NCI-H146 treated with DMSO at 0.1 percent for 48 hours (cell line): ENCODE results near the gene ADGRG2.
A peak's percentile ranks its signal among the peaks of the same experiment; 100 is the strongest.
"Not testable (repeated sequence)": the region's sequence is repeated elsewhere in the genome, so short reads cannot be mapped to it uniquely, and the experiment has no call there.

Source experiments
- DNase-seq: peaks from one replicate; lab custom pipeline; 2025; ENCODE audit not compliant: unreplicated experiment; lab: John Stamatoyannopoulos, UW

The ADGRG2 gene

DNA sequence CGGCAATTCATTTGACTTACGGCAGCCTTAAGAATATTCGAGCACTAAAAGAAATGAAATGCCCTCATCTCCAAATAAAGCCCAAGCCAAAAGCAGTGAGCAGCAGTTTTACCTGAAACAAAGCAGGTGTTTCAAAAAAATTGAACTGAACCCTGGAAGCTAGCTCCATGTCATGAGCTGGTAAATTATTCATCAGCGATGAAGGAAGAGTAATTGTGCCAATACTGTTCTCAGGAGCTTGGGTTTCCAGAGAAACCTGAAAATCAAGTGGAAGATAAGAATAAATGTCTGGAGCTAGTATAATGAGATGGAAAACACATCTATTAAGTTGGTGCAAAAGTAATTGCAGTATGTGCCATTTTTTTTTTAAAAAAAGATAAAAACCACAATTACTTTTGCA lies 114.4 kb downstream of the ADGRG2 start:
- no peak for DNase-seq

DNA sequence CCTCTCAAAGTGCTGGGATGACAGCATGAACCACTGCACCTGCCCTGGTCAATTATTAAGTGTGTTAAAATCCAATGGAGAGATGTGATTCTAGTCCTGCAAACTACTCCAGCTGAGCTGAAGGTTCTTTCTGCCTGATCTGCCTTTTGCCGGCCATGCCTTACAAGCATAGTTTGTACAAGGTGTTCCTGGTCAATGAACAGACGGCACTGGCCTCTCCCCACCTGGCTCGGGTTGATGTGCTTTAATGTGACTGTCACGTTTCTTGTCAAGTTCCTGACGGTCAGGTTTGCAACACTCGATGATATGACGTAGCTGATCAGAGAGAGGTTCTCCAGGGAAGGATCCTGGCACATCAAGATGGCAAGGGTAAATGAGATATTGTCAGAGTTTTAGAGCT lies 115.3 kb downstream of the ADGRG2 start:
- no peak for DNase-seq

DNA sequence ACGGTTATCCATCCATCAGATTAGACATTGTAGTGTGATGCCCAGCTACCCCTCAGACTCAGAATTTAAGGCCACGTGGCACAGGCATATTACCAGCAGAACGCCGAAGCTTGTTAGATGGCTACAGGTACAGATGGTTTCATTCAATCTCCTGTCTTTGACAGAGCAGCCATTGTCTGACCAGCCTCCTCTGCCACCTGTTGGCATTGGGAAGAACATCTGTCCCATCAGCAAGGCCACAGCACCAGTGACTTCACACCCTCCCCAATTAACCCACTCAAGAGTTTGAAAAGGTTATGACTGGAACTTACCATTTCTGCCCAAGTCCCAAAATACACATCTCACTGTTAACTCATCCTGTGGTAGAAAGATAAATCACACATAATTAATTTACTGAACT lies 116.4 kb downstream of the ADGRG2 start:
- DNase-seq: no peak

DNA sequence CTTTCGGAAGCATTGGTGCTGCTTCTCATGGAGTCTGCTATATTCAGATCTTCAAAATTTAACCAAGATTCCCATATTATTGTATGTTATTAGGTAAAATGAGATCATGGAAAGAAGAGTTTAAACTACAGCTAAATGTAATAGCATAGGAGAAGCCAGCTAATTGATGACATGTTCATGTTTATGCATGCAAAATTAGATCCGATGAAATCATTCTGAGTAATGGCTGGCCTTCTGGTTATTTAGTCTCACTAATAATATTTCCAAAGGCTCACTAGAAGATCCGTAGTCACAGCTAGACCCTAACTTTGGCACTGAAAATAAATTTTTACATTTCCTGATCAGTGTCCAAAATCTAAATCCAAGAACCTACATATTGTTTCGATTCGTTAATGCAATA lies 118.5 kb downstream of the ADGRG2 start:
- no peak for DNase-seq

DNA sequence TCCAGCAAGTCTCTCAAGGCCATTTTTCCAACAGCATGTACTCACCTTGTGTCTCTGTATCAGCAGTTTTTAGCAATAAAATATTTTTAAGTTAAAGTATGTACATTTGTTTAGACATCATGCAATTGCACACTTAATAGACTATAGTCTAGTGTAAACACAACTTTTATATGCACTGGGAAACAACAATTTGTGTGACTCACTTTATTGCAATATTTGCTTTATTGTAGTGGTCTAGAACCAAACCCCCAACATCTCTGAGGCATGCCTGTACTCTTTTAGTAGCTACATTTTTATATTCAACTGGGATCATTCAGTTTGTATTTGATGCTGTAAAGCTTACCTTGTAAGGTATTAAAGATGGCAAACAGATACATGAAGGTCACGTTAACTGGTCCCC lies 123.6 kb downstream of the ADGRG2 start:
- DNase-seq: no peak

DNA sequence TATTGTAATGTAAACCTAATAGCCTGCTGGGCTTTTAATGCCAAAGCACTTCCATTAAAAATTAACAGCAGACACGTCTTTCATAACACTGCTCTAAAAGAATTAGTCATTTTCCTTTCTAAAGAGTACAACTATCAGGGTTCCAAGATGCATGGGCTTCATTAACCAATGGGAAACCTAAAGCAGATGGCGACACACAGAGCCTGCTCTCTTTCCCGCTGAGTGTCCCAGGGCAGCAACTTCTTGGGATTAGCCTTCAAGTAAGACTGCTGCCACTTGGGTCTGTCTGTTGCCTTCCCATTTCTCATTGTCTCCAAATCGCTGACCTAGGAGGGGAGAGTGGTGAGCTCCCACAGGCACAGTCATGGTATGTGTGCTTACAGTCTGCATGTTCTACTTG lies 124.4 kb downstream of the ADGRG2 start:
- no peak for DNase-seq

DNA sequence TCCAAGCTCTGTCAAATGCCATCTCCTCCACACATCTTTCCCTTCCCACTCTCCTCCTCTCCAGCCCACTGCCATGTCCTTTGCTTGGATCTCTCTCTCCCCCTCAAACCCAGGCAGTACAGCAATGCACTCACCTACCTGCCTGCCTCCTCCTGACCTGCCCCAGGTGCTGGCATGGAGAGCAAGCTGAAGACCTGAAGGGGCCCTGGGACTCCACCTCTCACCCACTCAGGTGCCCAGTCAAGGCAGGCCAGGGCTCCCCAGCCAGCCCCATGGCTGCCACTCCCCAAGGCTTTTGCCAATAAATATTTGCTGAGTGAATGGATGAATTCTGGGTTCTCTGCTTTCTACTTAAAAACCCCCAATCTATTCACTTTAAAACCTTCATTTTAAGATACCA lies 125.7 kb downstream of the ADGRG2 start:
- DNase-seq: no peak

DNA sequence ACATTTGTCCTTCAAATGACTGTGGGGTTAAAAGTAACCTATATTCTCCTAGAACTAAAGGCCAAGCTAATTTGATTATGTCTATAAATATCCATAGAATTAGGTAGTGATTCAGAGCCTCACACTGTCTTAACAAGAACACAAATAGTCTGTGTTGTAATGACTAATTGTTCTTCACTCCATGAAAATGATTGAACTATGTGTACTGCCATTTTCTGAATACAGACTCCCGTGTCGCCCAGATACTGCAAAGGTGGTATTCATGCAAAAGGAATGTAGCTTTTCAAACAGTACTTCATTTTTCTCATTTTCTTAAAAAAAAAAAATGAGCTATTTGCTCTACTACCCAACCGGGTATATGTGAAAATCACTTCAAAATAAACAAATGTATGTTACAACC lies 127.0 kb downstream of the ADGRG2 start:
- DNase-seq: no peak

DNA sequence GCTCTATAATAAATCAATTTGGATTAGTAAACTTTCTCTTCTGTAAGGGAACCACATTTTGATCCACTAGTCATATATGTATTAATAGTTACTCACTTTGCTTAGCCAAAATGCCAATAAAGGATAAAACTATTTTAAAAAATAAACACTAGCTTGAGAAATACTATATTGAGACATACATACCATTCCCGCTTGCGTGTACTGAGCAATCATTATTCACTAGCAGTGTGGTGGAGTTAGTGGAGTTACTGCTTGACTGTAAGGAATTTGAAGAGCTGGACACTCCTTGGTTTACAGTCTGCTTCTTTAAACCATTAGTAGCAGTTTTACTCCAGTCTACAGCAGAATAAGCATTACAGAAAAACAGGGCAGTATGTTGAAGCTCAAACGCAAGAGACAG lies 127.6 kb downstream of the ADGRG2 start:
- DNase-seq: no peak

DNA sequence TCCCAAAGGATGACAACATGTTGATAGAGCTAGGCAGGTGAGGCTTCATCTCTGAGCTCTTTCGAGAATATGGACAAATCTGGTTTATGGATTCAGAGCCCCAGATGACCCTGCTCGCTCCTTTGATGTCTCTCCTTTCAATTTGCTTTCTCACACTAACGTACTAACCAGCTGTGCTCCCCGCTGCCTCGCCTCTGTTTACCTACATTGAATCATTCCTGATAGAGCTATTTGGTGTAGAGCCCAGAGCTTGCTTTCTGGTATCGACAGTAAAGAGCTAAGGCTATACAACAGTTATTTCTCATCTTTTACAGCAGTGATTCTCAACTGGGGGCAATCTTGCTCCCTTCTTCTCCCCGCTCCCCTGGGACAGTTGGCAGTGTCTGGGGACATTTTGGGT lies 129.4 kb downstream of the ADGRG2 start:
- no peak for DNase-seq

DNA sequence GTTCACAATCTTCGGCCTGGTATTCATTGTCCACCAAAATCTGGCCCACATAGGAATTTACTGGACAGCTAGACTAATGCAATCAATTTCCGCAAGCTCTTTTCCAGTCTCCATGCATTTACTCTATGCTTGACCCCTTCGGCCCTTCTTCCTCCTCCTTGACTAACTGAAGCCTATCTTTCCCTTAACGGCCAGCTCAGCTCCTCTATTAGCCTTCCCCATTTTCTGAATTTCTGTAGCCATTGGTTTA lies 137.2 kb downstream of the ADGRG2 start:
- DNase-seq: no peak

DNA sequence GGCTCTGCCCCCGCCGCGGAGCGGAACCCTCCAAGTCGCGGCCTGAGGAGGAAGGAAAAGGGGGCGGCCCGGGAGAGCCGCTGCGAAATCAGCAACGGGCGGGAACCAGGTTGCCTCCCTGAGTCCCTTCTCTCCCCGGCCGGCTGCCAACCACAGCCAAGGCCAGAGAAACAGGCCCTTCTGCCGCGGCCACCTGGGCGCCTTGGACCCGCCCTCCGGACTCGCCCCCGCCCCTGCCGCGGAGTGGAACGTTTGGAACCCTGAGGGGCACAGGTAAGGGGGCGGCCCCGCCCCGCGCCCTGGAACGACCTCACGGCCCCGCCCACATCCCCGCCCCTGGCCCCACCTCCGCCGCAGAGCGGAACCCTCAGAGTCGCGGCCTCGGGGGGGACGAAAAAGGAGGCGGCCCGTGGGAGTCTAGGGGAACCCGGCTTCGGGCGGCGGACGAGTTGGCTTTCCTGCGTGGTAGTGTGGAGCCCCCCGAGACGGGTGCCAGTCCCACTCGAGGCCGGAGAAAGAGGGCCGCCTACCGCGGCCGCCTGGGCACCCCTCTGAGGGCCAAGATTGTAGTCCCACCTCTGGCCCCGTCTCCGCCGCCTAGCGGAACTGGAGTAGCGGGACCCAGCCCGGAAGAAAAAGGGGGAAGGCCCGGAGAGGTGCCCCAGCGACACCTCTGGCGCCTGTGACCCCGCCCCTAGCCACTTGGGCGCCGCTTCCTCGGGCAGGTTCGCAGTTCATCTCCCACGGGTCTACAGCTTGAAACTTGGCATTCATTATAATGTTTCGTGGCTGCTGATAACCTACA lies 137.7 kb downstream of the ADGRG2 start:
- DNase-seq: peak; percentile 58

DNA sequence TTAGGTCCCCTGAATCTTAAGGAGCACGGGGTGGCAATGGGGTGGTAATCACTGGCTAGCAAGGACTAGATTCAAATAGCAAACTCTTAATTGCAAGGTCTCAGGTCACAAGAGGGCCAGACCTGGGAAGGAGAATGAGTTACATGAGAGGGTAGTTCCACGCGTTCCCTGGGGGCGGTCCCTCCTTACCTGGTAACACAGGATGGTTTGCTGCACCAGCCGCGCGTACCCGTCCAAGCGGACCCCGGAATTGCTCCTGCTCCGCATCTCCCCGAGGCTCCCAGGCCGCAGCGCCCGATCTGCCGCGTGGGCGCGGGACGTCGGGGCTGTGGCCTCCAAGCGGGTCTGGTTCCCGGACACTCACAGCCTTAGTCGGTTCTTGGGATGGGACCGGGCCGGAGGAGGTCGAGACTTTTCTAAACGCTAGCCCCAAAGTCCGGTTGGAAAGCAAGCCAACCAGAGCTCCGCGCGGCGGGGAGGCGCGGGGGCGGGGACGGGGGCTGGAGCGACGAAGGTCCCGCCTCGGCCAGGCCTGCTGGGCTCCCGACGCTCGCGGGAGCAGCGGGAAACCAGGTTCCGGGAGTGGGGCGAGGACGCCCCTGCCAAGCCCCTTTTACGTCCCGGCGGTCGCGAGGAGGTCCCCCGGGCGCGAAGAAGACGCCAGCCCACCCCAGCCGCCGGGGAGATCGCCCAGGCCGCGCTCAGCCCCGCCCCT lies 138.4 kb downstream of the ADGRG2 start, which contains the start of gene PHKA2:
TSS of gene PHKA2 (minus strand) at position 449 of the 715 bp plus-strand sequence. CDS start at position 267, 182 bp downstream.
- DNase-seq: no peak

DNA sequence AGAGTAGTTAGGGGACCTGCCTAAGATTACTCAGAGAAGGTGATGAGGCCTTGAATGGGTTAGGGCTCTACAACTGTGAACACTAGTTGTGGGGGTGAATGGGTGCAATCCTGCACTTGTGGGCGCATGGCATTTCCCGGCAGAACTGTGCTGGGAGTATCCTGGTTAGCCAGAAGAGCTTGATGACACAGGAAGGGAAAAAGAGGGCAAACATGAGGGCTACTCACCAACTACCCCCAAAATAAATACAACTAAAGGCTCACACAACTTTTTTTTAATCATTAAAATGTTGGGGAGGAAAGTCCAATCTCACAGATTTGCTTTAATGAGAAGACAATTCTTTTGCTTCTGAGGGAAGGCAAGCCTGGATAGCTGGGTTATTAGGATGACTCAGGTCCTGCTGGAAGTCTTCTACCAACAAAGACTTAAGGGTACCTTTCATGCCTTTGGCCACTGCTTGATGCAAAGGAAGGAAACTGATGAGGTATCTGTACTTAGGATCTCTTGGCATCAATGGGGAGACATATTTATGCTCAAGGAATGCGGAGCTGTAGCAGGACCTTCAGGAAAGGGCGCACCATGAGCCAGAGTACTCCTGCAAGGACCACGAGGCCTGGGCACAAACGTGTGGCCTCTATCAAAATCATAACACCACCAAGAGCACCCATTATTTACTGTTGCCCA lies 141.0 kb downstream of the ADGRG2 start:
- no peak for DNase-seq

DNA sequence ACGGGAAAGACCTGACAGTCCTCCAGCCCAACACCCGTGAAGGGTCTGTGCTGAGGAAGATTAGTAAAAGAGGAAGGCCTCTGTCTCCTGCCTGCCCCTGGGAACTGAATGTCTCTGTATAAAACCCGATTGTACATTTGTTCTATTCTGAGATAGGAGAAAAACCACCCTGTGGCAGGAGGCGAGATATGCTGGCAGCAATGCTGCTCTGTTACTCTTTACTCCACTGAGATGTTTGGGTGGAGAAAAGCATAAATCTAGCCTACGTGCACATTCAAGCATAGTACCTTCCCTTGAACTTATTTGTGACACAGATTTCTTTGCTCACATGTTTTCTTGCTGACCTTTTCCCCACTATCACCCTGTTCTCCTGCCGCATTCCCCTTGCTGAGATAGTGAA lies 142.0 kb downstream of the ADGRG2 start:
- DNase-seq: not testable (repeated sequence)

DNA sequence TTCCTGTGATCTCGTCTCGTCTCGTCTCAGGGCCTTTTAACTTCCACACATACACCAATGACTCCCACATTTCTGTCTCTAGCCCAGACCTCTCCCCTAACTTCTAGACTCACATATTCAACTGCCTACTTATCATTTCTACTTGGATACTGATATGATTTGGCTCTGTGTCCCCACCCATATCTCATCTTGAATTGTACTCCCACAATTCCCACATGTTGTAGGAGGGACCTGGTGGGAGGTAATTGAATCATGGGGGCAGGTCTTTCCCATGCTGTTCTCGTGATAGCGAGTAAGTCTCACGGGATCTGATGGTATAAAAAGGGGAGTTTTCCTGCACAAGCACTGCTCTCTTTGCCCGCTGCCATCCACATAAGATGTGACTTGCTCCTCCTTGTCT lies 147.3 kb downstream of the ADGRG2 start:
- no peak for DNase-seq

DNA sequence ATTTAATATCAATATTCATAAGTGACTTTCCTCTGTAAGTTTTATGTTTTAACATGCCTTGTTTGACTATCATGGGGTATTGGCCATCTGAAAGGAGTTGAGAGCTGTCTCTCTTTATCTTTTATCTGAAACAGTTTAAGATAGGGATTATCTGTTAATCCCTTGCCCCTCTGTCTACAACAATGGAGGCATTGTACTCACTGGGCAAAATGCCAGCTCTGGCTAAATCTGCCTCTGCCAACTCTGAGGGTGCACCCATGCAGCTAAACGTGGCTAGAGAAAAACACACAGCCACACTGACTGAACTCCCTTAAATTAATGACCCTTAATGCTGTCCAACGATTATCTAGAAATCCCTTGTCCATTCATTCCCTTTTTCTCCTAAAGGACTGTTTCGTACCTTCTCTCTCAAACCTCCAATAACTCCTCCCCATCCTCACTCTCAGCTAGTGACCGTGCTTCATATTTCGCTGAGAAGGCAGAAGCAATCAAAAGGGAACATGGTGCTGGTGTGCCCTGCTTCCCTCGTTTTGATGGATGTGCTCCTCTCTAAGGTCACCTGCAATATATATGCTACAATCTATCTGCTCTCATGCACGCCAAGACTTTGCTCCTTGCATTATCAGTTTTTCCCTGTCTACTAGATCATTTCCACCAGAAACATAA lies 148.6 kb downstream of the ADGRG2 start:
- DNase-seq: peak; percentile 50

DNA sequence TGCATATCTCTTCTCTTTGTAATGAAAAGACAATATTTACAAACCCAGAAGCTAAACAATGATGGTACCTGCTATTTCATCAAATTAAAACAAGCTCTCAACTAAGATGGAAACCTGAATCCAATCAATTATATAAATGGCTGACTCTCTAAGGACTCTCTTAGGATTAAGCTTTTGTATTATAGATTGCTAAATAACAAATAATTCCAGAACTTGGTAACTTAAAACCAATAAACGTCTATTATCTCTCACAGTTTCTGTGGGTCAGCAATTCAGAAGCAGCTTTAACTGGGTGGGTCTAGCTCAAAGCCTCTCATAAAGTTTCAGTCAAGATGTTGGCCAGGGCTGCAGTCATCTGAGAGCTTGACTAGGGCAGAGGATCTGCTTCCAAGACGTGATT lies 150.8 kb downstream of the ADGRG2 start:
- peak; percentile 10 for DNase-seq

DNA sequence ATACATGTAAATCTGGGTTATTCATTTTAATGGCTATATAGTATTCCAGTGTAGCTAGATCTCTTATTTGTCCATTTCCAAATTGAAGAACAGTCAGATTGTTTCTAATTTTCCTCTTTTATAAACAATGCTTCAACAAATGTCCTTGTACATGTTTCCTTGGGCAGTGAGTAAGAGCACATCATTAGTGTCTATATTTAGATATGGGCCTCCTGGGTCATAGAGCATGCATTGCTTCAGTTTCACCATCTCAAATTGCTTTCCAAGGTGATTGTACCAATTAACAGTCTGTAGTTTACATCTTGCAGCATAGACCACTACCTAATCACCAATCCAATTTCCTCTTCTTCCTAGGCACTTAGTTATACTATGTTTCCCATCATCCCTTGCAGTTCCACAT lies 151.8 kb downstream of the ADGRG2 start:
- DNase-seq: no peak

DNA sequence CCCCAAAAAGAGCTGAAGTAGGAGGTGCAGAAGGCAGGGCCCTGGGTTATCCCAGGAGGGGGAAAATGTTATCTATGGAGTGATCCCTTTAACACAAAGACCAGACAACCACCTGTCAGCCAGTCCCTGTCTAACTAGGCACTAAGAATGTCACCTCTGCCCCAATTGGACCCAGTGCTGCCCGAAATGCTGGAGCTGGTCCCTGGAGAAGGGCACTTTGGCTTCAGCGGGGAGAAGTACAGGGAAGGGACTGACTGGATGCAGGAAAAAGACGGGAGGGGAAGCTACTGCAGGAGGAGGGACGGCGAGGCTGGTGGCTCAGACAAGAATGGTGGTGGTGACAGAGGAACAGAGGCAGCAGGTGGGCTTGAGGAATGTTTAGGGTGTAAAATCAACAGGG lies 155.6 kb downstream of the ADGRG2 start:
- no peak for DNase-seq

DNA sequence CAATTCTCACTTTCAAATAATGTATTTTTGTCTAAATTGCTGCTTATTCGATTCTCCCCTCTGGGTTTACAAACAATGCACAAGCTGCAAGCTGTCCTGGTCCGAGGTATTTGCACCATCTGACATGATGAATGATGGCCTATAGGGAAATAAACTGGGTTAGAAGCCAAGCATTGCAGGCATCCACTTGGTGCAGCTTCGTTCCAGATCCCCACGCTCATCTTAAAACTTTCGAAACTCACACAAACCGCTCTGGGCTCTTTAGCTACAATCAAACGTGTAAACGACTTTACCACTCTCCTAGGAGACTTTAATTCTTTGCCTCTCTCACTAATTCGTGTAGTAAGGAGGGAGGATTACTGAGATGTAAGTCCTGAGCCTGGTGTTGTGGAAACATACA lies 157.4 kb downstream of the ADGRG2 start:
- DNase-seq: no peak

DNA sequence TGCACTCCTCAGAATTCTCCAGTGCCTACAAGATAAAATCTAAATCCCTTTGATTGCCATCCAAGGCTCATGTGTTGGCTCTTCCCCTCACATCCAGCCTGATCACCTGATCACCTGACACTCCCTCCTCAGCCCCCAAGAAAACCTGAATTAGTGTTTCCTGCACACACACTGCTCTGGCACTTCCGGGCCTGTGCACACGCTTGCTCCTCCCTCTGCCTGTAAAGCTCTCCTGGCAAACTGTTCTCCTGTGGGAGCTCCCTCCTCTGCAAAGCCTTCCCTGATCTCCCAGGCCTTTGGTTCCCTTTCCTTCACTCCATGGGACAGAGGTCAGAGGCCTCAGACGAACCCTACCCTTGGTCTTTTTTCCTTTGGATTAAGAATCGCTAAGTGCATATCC lies 158.2 kb downstream of the ADGRG2 start:
- DNase-seq: no peak
